OCI-LY7 (cell line): Measurements from ENCODE around the gene TMEM184B.

ENCODE experiments used
- EZH2phosphoT487 ChIP-seq: fragments of 200-600 bp; sonication (generic); IDR thresholded peaks from 2 replicates; pipeline ENCODE4 v1.6.1; 2018; ENCODE audit warnings: low read depth, borderline replicate concordance, mild to moderate bottlenecking, mixed run types, antibody characterized with exemption, low read length, moderate library complexity, mixed read lengths
- TF ChIP-seq, protein P1 (sequence below): fragments of 200-600 bp; sonication (generic); conservative IDR thresholded peaks from 2 replicates; pipeline ENCODE4 v1.5.1; 2014; ENCODE audit warnings: mild to moderate bottlenecking, antibody characterized with exemption, low read length, moderate library complexity, mixed read lengths

DNA sequence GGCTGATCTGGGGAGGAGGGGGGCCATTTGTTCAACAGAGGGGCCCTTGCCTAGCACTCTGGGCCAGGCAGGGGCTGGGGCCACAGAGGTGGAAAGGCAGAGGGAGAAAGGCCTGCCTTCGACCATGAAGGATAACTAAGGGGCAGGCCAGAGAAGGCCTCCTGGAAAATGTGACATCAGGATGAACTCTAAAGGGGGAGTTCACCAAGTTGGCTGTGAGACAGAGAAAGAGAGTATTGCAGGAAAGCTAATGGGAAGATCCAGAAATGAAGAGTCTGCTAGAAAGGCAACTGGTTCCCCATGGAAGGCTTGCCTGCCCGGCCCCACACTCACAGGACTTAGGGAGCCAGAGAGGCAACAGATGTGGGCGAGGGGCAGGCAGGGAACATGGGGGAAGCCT lies 28.1 kb upstream of the TMEM184B start:
- TF ChIP-seq, protein P1, sequence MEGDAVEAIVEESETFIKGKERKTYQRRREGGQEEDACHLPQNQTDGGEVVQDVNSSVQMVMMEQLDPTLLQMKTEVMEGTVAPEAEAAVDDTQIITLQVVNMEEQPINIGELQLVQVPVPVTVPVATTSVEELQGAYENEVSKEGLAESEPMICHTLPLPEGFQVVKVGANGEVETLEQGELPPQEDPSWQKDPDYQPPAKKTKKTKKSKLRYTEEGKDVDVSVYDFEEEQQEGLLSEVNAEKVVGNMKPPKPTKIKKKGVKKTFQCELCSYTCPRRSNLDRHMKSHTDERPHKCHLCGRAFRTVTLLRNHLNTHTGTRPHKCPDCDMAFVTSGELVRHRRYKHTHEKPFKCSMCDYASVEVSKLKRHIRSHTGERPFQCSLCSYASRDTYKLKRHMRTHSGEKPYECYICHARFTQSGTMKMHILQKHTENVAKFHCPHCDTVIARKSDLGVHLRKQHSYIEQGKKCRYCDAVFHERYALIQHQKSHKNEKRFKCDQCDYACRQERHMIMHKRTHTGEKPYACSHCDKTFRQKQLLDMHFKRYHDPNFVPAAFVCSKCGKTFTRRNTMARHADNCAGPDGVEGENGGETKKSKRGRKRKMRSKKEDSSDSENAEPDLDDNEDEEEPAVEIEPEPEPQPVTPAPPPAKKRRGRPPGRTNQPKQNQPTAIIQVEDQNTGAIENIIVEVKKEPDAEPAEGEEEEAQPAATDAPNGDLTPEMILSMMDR, result no peak
- TF ChIP-seq EZH2phosphoT487, result no peak
